Astrocyte (in vitro differentiated cells and primary cell): ENCODE results near the gene CAP1. TPM values are rescaled to one million over a fixed set of nuclear protein-coding genes. Genes with fewer than 3 reads are reported as not detected.

ENCODE experiments used
- DNase-seq: peaks from one replicate; pipeline ENCODE4 v3.0.0-alpha.2; 2010; ENCODE audit warnings: low read depth
- FAIRE-seq: peaks from 2 replicates; lab custom pipeline; 2011; peaks lifted over from hg19 to GRCh38; lab: Jason Lieb, UNC
- H2AFZ ChIP-seq: 2 replicates; pipeline ENCODE4 v1.6.0; 2012; ENCODE audit warnings: low read depth, low read length, inconsistent platforms
- H3K27ac ChIP-seq: 2 replicates; pipeline ENCODE4 v1.5.1; 2011; ENCODE audit warnings: low read depth, low read length, inconsistent platforms
- H3K27me3 ChIP-seq: 2 replicates; pipeline ENCODE4 v1.6.0; 2011; ENCODE audit warnings: low read length, inconsistent platforms; ENCODE audit not compliant: insufficient read depth
- H3K36me3 ChIP-seq: 2 replicates; pipeline ENCODE4 v1.5.1; 2011; ENCODE audit warnings: low read length, inconsistent platforms; ENCODE audit not compliant: insufficient read depth
- H3K4me1 ChIP-seq: 2 replicates; pipeline ENCODE4 v1.5.1; 2011; ENCODE audit warnings: low read length, inconsistent platforms; ENCODE audit not compliant: insufficient read depth
- H3K4me2 ChIP-seq: 2 replicates; pipeline ENCODE4 v1.6.0; 2012; ENCODE audit warnings: low read length, inconsistent platforms
- H3K4me3 ChIP-seq: 2 replicates; pipeline ENCODE4 v1.5.1; 2011; ENCODE audit warnings: low read depth, mild to moderate bottlenecking, low read length, inconsistent platforms; ENCODE audit not compliant: insufficient read depth
- H3K79me2 ChIP-seq: 2 replicates; pipeline ENCODE4 v1.6.0; 2012; ENCODE audit warnings: mild to moderate bottlenecking, low read length, inconsistent platforms; ENCODE audit not compliant: insufficient read depth
- H3K9ac ChIP-seq: 2 replicates; pipeline ENCODE4 v1.6.0; 2012; ENCODE audit warnings: mild to moderate bottlenecking, low read length, inconsistent platforms
- H3K9me3 ChIP-seq: 2 replicates; pipeline ENCODE4 v1.5.1; 2012; ENCODE audit warnings: low read depth, mild to moderate bottlenecking, low read length, inconsistent platforms; ENCODE audit not compliant: insufficient read depth
- H4K20me1 ChIP-seq: 2 replicates; pipeline ENCODE4 v1.6.0; 2012; ENCODE audit warnings: low read length, inconsistent platforms; ENCODE audit not compliant: insufficient read depth
- H3K27ac Mint-ChIP-seq: one replicate; pipeline ENCODE4 v1.8.0; 2021; ENCODE audit warnings: mild to moderate bottlenecking, mixed read lengths; ENCODE audit not compliant: unreplicated experiment
- H3K27me3 Mint-ChIP-seq: one replicate; pipeline ENCODE4 v1.8.0; 2021; ENCODE audit warnings: low read depth, mixed read lengths; ENCODE audit not compliant: unreplicated experiment
- H3K36me3 Mint-ChIP-seq: one replicate; pipeline ENCODE4 v1.8.0; 2021; ENCODE audit warnings: low read depth, mixed read lengths; ENCODE audit not compliant: unreplicated experiment
- H3K4me1 Mint-ChIP-seq: one replicate; pipeline ENCODE4 v1.8.0; 2021; ENCODE audit warnings: low read depth, mixed read lengths; ENCODE audit not compliant: unreplicated experiment
- H3K4me3 Mint-ChIP-seq: one replicate; pipeline ENCODE4 v1.8.0; 2021; ENCODE audit warnings: mild to moderate bottlenecking, moderate library complexity, mixed read lengths; ENCODE audit not compliant: unreplicated experiment
- H3K9me3 Mint-ChIP-seq: one replicate; pipeline ENCODE4 v1.8.0; 2021; ENCODE audit warnings: mild to moderate bottlenecking, mixed read lengths; ENCODE audit not compliant: unreplicated experiment
- EZH2 ChIP-seq: IDR thresholded peaks from 2 replicates; pipeline ENCODE4 v1.6.1; 2012; ENCODE audit warnings: mild to moderate bottlenecking, low read length, inconsistent platforms; ENCODE audit not compliant: insufficient read depth
- total RNA-seq: library from RNA; stranded (reverse); gene quantifications from 2 replicates; pipeline ENCODE4 v1.2.1, GENCODE V29; 2021
- TF ChIP-seq, protein P1 (sequence below): IDR thresholded peaks from 2 replicates; pipeline ENCODE4 v1.5.1; 2011; ENCODE audit warnings: low read depth, mild to moderate bottlenecking, inconsistent platforms, low read length, moderate library complexity; ENCODE audit not compliant: insufficient read depth

Gene CAP1
- total RNA-seq, 1 donor from 2014 or later: 930 TPM

DNA sequence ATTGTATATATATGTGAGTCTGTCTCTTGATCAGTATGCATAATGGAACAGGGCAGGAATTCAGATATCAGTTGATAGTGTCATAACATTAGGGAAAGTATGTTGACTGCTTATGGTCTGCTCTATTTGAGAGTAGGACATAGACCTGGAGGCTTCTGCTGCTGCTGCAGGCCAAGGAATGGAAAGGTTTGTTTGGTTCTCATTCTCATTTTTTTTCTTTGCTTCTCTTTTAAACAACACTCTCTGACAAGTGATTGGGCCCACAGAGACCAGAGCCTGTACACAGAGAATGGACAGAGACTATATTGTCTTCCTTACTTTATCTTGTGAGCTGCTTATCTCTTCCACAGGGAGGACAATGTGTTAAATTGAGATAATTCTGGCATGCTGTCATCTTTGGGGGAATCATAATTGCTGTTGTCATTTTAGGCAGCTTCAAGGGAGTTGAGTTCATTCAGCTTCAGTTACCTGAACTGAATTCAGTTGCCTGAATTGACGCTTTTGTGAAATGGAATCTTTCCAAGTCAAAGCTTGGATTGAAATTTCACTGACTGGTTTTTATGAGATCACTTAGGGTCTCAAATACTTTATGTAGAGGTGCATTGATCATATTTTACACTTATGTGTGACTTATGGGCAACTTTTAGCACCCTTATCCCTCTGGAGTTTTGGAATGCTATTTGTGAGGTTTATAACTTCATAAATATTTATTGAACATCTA, 16.9 kb downstream of the CAP1 start:
- TF ChIP-seq, protein P1, sequence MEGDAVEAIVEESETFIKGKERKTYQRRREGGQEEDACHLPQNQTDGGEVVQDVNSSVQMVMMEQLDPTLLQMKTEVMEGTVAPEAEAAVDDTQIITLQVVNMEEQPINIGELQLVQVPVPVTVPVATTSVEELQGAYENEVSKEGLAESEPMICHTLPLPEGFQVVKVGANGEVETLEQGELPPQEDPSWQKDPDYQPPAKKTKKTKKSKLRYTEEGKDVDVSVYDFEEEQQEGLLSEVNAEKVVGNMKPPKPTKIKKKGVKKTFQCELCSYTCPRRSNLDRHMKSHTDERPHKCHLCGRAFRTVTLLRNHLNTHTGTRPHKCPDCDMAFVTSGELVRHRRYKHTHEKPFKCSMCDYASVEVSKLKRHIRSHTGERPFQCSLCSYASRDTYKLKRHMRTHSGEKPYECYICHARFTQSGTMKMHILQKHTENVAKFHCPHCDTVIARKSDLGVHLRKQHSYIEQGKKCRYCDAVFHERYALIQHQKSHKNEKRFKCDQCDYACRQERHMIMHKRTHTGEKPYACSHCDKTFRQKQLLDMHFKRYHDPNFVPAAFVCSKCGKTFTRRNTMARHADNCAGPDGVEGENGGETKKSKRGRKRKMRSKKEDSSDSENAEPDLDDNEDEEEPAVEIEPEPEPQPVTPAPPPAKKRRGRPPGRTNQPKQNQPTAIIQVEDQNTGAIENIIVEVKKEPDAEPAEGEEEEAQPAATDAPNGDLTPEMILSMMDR: no peak
- no peak for TF ChIP-seq EZH2
- Histone ChIP-seq H3K27ac (no peak overlapping the region), H3K4me2 (no peak overlapping the region), H3K9ac (no peak overlapping the region), H3K79me2 (peaks cover 97% of the 10 kb centered on the region), H4K20me1 (peaks cover 96% of the 10 kb centered on the region), H3K36me3 (peaks cover 44% of the 10 kb centered on the region), H3K9me3 (no peaks in the 10 kb centered on the region), H3K4me3 (no peak overlapping the region), H3K27me3 (no peaks in the 10 kb centered on the region), H3K4me1 (peaks cover 25% of the 10 kb centered on the region), H2AFZ (no peak overlapping the region)
- peaks cover 52% of the 10 kb centered on the region for H3K4me1 Mint-ChIP-seq
- no peak for FAIRE-seq
- H3K27me3 Mint-ChIP-seq: no peaks in the 10 kb centered on the region
- H3K27ac Mint-ChIP-seq: peak overlapping the region; percentile 7
- H3K9me3 Mint-ChIP-seq: no peaks in the 10 kb centered on the region
- no peak for DNase-seq
- peaks cover 14% of the 10 kb centered on the region for H3K36me3 Mint-ChIP-seq
- H3K4me3 Mint-ChIP-seq: no peak overlapping the region

DNA sequence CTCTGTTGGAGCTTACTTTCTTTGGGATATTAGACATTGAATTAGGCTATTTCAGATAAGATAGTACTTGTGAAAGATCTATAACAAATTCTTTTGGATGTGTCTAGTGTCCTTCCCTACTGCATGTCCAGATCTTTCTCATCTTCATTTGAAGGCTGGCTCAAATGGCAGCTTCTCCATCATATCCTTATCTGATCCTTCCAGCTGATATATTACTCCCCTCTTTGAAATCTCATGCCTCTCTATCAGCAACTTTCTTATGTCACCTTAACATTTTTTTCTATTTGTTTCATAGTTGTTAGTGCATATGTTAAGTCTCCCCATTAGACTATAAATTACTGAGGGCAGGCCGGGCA, 17.5 kb downstream of the CAP1 start:
- peaks cover 91% of the 10 kb centered on the region for H4K20me1 ChIP-seq
- Mint-ChIP-seq H3K36me3 (peaks cover 13% of the 10 kb centered on the region), H3K4me1 (peaks cover 52% of the 10 kb centered on the region), H3K4me3 (no peak overlapping the region), H3K27ac (no peak overlapping the region), H3K9me3 (no peaks in the 10 kb centered on the region), H3K27me3 (no peaks in the 10 kb centered on the region)
- H3K4me2 ChIP-seq: peak overlapping the region; percentile 13
- H3K9ac ChIP-seq: no peak overlapping the region
- DNase-seq: no peak
- peaks cover 48% of the 10 kb centered on the region for H3K36me3 ChIP-seq
- TF ChIP-seq, protein P1: no peak
- TF ChIP-seq EZH2: no peak
- H3K4me1 ChIP-seq: peaks cover 25% of the 10 kb centered on the region
- no peak overlapping the region for H3K27ac ChIP-seq
- H3K79me2 ChIP-seq: peaks cover 97% of the 10 kb centered on the region
- no peak for FAIRE-seq
- no peak overlapping the region for H2AFZ ChIP-seq
- no peaks in the 10 kb centered on the region for H3K27me3 ChIP-seq
- H3K9me3 ChIP-seq: no peaks in the 10 kb centered on the region
- H3K4me3 ChIP-seq: no peak overlapping the region
